Measurements from ENCODE around the gene CFTR. TPM values are rescaled to one million over a fixed set of nuclear protein-coding genes. Genes with fewer than 3 reads are reported as not detected.

The CFTR gene
- total RNA-seq, 4 donors from 2014 or later: 43.0 to 176 (median 76.6) TPM

DNA sequence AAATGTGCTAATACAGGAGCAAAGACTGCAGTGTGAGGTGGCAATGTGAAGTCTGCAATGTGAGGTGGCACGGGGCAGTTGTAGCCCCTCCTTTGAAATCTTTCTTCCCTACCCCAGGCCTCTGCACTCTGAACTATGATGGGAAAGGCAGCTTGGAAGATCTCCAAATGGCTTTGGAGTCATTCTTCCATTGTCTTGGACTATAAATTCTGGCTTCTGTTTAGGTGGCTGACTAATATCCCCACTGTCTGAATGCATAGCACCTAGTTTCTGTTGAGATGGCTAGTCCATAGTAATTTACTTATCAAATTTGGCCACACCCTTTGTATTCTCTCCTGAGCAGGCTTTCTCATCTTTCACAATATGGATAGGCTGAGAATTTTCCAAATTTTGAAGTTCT is 175.0 kb downstream of the CFTR start:
- Histone ChIP-seq H3K9me3 (no peaks in the 10 kb centered on the region), H3K4me3 (no peak overlapping the region), H3K27me3 (no peaks in the 10 kb centered on the region), H3K4me1 (peaks cover 0 to 30% (median 11%) of the 10 kb centered on the region in 4 donors), H3K27ac (peak overlapping the region; percentile 63 to 78 (median 67)), H3K36me3 (no peaks in the 10 kb centered on the region)
- 56 to 60% methylated on average over 1 of the region's 1 CpG for WGBS, 2 donors (ENCODE audit: low coverage in 1 of 2)
- intact Hi-C loops (cut with DNase I; ENCODE audit: low total_unique reads) (no loop called here), in situ Hi-C loops (cut with MboI; ENCODE audit: low pct_ligation_motif_present in 1 of 4, low pct_unique_long_range_greater_than_20kb in 1 of 4, low sequenced_read_pairs in 3 of 4) (no loop called here)
- no peak for DNase-seq
- no peak for TF ChIP-seq POLR2A (IDR thresholded peaks at IDR 0.05)
- TF ChIP-seq EP300 (IDR thresholded peaks at IDR 0.05; ENCODE audit: low read depth): no peak
- TF ChIP-seq, protein P1, sequence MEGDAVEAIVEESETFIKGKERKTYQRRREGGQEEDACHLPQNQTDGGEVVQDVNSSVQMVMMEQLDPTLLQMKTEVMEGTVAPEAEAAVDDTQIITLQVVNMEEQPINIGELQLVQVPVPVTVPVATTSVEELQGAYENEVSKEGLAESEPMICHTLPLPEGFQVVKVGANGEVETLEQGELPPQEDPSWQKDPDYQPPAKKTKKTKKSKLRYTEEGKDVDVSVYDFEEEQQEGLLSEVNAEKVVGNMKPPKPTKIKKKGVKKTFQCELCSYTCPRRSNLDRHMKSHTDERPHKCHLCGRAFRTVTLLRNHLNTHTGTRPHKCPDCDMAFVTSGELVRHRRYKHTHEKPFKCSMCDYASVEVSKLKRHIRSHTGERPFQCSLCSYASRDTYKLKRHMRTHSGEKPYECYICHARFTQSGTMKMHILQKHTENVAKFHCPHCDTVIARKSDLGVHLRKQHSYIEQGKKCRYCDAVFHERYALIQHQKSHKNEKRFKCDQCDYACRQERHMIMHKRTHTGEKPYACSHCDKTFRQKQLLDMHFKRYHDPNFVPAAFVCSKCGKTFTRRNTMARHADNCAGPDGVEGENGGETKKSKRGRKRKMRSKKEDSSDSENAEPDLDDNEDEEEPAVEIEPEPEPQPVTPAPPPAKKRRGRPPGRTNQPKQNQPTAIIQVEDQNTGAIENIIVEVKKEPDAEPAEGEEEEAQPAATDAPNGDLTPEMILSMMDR (IDR thresholded peaks at IDR 0.05): no peak
- no peak for TF ChIP-seq POLR2AphosphoS5 (IDR thresholded peaks at IDR 0.05)

DNA sequence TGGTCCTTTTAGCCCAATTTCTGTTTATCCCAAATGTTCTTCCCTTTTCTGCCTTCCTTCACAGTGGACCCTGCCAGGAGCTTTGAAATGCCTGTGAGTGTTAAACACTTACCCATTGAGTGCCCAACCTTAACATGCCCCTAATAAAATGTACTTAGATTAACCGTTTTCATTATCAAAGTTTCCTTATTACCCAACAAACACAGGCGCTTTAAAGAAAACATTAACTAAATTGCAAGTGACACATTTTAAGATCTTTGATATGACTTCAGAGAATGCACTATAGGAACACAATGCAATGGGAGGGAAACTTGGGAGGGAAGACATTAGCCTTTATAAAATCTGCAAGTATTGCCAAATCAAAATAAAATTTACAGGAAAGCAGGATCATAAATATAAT is 177.0 kb downstream of the CFTR start:
- DNase-seq: no peak
- Histone ChIP-seq H3K4me1 (peaks cover 0 to 40% (median 11%) of the 10 kb centered on the region in 4 donors), H3K4me3 (no peak overlapping the region), H3K36me3 (no peaks in the 10 kb centered on the region), H3K27me3 (no peaks in the 10 kb centered on the region), H3K27ac (peak overlapping the region; percentile 65 to 78 (median 72)), H3K9me3 (no peaks in the 10 kb centered on the region)
- in situ Hi-C loops (cut with MboI; ENCODE audit: low pct_ligation_motif_present in 1 of 4, low pct_unique_long_range_greater_than_20kb in 1 of 4, low sequenced_read_pairs in 3 of 4) (no loop called here), intact Hi-C loops (cut with DNase I; ENCODE audit: low total_unique reads) (no loop called here)
- TF ChIP-seq, protein P1 (IDR thresholded peaks at IDR 0.05): no peak
- TF ChIP-seq POLR2A (IDR thresholded peaks at IDR 0.05): no peak
- peak in 1 of 3 donors; percentile 57 for TF ChIP-seq POLR2AphosphoS5 (IDR thresholded peaks at IDR 0.05)
- 27 to 39% methylated on average over 2 of the region's 2 CpGs for WGBS, 2 donors (ENCODE audit: low coverage in 1 of 2)

DNA sequence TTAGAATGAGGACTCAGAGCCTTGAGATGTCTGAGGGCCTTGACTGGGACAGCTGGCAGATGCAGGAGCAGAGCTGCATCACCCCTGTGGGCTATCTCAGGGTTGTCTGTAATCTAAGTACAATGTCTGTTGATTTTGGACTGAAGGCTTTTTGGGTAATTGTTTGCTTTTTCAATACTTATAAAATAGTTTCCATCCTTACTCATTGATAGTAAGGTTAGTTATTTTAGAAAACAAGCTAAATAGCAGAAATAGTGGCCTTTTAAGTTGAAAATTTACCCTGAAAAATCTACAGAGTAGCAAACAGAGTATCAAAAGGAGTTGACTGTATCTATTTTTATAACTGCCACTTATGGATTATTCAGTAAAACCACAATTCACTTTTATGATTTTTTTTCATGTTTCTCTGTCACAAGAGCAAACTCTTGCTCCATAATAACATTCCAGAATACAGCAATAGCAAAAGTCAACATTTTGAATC is 179.7 kb downstream of the CFTR start:
- no peak for DNase-seq
- H3K9me3 ChIP-seq: no peaks in the 10 kb centered on the region
- no peak for TF ChIP-seq EP300 (IDR thresholded peaks at IDR 0.05; ENCODE audit: low read depth)
- TF ChIP-seq, protein P1 (IDR thresholded peaks at IDR 0.05): no peak
- TF ChIP-seq POLR2AphosphoS5 (IDR thresholded peaks at IDR 0.05): no peak
- no peak for TF ChIP-seq POLR2A (IDR thresholded peaks at IDR 0.05)
- H3K36me3 ChIP-seq: no peaks in the 10 kb centered on the region
- intact Hi-C loops (cut with DNase I; ENCODE audit: low total_unique reads) (no loop called here), in situ Hi-C loops (cut with MboI; ENCODE audit: low pct_ligation_motif_present in 1 of 4, low pct_unique_long_range_greater_than_20kb in 1 of 4, low sequenced_read_pairs in 3 of 4) (no loop called here)
- peak overlapping the region in 1 of 4 donors; percentile 70 for H3K27ac ChIP-seq
- H3K27me3 ChIP-seq: no peaks in the 10 kb centered on the region
- H3K4me1 ChIP-seq: peaks cover 0 to 40% (median 8%) of the 10 kb centered on the region in 4 donors
- H3K4me3 ChIP-seq: no peak overlapping the region

DNA sequence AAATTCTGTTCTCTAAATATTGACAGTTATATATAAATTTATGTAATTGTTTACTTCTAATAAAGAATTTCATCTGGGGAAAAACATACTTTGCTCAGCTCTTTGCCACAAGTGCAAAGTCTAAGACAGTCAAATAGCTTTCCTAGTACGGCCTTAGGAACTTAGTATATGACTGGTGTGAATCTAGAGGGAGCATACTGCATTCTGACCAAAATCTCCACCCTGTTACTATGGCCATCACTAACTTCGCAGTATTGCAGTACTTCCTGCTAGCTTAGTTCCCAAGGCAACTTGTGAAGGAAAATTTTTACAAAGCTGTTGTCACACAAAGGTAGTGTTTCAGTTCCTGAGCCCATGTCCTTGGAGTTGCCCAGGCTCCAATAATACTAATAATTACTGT is 181.5 kb downstream of the CFTR start:
- H3K27ac ChIP-seq: peak overlapping the region in 2 of 4 donors; percentile 5 to 25
- H3K4me1 ChIP-seq: peaks cover 0 to 33% (median 8%) of the 10 kb centered on the region in 4 donors
- no peaks in the 10 kb centered on the region for H3K9me3 ChIP-seq
- WGBS, 2 donors (ENCODE audit: low coverage in 1 of 2): 38 to 45% methylated on average over 1 to 2 of the region's 2 CpGs
- no peaks in the 10 kb centered on the region for H3K36me3 ChIP-seq
- DNase-seq: no peak
- TF ChIP-seq POLR2A (IDR thresholded peaks at IDR 0.05) (no peak), EP300 (IDR thresholded peaks at IDR 0.05; ENCODE audit: low read depth) (no peak), POLR2AphosphoS5 (IDR thresholded peaks at IDR 0.05) (no peak)
- TF ChIP-seq, protein P1 (IDR thresholded peaks at IDR 0.05): no peak
- intact Hi-C loops (cut with DNase I; ENCODE audit: low total_unique reads): no loop called here
- no peak overlapping the region for H3K4me3 ChIP-seq
- in situ Hi-C loops (cut with MboI; ENCODE audit: low pct_ligation_motif_present in 1 of 4, low pct_unique_long_range_greater_than_20kb in 1 of 4, low sequenced_read_pairs in 3 of 4): no loop called here
- H3K27me3 ChIP-seq: no peaks in the 10 kb centered on the region

Measured in transverse colon (tissue), 4 donors.